Mesenteric fat pad (tissue), 1 donor: ENCODE measurements around the gene RAB15. TPM values are rescaled to one million over a fixed set of nuclear protein-coding genes. Genes with fewer than 3 reads are reported as not detected.

Experiments used
- DNase-seq: peaks from one replicate; pipeline ENCODE4 v3.0.0-alpha.2; 2020; ENCODE audit warnings: low spot score
- total RNA-seq: library from RNA; stranded (reverse); fragmentation: NEBNext Ultra II Directional; extraction: Animal tissue kit (Norgen Biotek cat#: 25700); gene quantifications from one replicate; pipeline ENCODE4 v1.2.1, GENCODE V29; 2021
- donor health status: DM: yes; HTN: yes; CAD: no.

The RAB15 gene
- total RNA-seq, 1 donor from 2014 or later: 3.2 TPM

DNA sequence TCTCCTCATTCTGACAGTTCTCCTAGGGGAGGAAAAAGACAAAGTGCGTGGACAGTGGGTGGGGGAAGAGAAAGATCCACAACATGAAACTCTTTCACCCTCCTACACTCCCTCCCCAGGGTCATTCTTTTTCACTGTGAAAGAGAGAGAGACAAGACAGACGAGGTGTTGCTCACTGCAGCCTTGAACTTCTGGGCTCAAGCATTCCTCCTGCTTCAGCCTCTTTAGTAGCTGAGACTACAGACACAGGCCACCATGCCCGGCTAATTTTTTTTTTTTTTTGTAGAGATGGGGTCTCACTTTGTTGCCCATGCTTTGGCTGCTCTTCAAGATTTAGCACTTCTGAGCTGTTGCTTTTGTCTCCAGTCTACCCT lies 32.3 kb downstream of the RAB15 start:
- DNase-seq: no peak

DNA sequence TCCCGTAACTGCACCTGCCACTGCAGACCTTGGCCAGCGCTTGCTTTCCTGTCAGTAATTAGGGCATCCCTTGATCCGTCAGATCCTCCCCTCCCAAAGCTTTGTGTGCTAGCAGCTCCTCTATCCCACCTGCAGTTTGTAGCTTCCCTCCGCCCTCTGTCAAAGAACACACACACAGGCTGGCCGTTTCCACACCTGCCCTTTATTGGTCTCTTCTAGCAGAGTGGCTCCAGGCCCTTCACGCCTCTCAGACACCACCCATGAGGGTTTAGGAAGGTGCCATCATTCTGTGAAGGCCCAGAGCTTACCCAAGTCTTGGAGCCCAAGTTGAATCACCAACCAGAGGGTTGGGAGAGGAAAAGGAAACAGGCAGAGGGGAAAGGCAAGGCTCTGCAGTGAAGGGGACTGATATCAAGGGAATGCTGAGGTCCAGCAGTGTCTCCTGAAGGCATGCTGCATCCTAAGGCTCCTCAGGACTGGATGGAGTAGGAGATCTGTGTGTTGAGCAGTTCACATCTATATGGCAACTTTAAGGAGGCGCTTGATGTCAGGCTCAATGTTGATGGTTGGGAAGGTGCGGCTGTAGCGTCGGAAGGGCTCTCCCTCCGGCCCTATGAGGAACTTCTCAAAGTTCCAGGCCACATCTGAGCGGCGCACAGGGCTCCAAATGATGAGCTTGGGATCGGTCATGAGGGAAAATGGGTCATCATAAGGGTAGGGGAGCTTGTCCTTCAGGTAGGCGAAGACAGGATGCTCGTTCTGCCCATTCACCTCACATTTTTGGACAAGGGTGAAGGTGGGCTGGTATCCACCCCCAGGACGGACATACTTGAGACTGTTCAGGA lies 32.9 kb downstream of the RAB15 start:
- DNase-seq: no peak

DNA sequence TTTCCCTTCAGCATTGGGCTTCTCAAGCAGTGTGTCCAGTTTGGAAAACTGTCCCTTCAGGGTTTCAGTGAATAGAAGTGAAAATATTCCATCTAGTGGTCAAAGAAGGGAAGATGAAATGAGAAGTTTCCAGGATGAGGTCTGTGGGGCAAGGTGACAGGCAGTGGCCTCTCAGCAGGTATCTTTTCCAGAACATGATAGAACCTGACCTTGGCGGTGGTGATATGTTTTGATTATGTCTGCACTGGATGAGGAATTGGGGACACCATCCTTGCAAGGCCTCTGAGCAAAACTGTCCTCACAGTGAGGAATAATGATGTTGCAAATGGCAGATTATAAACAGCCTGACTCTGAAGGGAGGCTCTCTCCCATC lies 34.3 kb downstream of the RAB15 start:
- no peak for DNase-seq

DNA sequence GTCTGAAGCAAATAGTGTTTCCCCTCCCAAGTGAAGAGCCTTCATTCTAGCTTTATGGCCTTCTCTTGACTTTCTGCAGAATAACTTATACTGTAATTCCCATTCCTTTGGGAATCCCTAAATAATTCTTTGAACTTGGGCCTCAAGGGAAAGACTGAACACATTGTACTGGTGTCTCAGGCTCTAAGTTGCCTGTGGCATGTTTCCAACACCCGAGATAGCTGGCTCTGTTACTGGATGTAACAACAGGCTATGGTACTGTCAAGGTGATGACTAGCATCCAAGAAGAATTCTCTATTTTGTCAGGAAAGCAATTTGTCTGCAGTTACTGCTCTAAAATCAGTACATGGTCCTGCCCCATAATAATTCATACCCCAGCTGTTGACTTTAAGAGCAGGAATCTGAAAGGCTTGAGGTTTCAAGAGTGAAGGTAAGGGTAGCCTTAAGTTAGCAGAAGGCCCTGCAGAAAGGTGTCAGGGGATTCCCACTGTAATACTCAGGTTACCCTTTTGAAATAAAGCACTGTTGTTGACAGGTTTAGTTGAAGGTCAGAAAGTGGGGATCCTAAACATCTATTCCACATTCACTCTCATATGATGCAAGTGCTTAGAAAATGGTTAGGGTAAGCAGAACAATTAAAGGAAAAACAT lies 34.8 kb downstream of the RAB15 start:
- DNase-seq: no peak

DNA sequence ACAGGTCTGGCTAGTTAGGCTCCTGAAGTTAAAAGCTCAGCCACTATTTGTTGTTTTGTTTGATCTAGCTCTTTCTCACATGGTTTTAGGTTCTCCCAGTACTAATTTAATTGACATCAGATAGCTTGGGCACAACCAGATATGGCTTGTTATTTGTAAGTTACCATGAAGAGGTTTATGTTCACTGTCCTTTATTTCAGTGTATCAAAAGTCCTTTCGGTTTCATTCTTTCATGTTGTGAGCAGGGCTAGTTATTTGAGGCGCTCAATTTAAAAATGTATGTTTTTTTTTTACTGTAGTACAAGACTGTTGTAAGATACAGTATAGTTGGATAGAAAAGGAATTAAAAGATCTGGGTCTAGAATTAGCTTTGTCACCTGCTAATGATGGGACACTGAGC lies 36.6 kb downstream of the RAB15 start:
- no peak for DNase-seq

DNA sequence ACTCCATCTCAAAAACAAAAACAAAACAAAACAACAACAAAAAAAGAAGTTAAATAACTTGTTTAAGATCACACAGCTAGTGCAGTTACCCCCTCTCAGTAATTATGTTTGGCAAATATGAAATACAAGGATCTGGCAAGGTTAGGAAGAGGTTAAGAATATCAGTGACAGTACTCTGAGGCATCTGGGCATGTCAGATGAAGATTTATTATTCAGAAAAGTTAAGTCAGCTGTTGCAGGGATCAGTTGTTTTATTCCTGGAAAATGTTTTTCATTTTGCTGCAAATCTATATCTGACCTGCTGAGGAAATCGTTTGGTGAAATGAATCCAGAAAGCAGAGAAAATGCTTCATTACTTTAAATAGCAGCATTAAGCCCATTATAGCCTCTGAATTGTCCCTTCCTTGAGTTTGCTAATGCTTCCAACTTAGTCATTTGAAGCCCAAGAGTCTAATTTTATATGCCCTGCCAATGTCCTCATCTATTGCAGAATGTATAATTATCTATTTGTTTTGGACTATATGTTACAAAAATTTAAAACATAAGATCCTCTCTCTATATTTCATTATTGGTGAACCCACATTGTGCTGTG lies 37.7 kb downstream of the RAB15 start:
- no peak for DNase-seq

DNA sequence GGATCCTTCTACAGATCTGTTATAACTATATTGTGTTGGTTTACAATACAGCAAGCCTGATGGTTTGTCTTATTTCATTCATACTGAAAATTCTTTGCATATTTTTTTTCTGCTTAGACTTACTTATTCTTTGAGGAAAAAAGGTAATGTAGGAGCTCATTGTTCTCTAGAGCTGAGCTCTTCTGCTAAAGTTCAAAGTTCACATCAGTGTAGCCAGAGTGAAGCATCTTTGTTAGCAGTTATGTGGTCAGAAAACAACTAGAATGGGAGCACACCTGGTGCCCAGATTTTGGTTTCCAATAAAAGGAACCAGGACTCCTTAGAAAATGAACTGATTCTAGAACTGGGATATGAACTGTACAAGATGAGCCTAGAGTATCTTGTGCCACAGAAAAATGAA lies 39.9 kb downstream of the RAB15 start:
- DNase-seq: no peak

DNA sequence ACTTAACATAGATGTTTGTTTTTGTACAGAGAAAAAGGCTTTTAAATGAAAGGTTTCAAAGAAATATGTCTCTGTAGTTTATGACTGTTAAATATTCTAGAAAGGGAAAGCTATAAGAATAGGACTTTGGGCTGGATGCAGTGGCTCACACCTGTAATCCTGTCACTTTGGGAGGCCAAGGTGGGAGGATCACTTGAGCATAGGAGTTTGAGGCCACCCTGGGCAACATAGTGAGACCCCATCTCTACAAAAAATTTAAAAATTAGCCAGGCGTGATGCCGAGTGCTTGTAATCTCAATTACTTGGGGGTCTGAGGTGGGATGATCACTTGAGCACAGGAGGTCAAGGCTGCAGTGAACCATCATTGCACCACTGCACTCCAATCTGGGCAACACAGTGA lies 41.0 kb downstream of the RAB15 start:
- DNase-seq: no peak

DNA sequence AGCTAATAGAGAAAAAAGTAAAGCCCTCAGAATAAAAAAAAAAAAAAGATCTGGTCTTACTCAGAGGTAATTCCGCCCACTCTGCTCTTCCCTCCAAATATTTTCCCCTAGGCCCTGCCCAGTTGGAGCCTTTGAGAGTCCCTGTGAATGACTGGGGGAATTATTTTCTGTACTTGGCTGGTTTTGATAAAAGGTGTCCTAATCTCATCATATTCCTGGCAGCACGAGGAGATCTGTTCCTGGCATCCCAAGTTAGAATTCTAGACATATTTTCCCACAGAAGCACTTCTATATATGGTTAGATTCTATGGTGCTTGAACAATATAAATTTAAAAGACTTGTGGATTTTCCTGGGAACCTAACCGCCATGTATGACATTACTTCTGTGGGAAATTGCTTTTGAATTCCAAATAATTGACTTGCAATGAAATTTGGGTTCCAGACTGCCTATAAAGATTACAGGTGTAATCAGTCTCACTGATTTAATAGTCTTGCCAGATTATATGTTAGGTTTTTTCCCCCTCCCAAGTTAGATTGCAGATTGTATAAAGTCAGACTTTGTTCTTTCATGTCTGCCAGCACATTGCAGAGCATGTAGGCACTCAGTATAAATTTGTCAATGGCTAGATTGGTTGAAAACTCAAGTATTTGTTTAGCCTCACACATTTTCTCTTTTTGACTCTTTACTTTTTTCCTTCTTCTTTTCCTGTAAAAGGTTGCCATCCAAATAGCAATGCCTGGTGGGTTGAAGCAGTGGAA lies 41.9 kb downstream of the RAB15 start:
- DNase-seq: no peak

DNA sequence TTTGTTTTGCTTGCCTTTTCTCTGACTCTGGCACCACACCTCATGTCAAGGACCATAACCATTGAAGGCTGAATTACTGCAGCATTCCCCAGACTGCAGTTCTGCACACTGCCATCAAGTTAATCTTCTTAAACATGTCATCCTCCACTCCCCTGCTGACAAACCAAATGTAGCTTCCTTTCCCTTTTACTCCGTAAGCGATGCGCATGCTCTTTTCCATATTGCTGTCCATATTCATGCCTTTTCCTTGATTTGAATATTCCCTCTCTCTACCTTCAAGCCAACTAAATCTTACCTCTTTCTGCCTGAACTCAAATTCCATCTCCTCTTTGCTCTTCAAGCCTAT lies 43.1 kb downstream of the RAB15 start:
- no peak for DNase-seq

DNA sequence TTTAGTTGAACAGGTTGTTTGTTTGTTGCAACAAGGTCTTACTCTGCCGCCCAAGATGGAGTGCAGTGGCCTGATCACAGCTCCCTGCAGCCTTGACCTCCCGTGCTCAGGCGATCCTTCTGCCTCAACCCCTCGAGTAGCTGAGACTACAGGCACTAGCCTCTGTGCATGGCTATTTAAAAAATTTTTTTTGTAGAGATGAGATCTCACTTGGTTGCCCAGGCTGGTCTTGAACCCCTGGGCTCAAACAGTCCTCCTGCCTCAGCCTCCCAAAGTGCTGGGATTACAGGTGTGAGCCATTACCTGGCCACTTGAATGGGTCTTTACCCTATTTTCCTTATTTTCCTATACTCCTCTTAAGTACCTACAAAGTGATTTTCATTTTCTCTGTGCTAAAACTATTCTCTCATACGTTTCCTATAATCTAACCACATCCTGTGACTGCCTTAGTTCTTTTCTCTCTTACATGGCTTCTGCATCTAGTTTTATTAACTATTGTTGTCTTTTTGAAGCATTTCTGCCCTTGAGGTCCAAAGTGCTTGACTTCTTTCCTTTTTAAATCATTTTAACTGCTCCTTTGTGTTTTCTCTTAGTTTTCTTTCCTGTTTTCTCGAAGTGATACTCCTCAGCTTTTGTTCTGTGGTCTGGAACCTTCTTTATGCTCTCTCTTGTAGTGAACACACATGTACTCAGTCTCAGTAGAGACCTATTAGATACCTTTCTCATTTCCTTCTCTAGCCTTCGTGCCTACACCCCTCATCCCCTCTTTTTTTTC lies 43.7 kb downstream of the RAB15 start:
- no peak for DNase-seq

DNA sequence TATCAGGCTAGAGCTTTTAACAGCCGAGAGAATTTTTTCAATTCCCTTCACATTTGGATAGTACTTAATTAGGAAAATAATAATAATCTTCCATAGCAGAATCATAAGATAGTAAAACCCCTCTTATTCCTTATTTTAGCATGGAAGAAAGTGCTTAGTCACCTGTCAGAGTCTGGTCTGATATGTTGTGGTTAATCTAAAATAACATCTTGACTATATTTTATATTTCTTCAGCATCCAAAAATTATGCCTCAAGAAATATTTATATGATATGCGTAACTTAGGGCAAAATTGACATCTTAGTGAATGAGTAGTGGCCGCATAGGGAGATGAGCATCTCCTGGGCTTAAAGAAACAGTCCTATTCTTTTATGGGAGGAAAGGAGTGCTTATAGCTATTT lies 45.1 kb downstream of the RAB15 start:
- no peak for DNase-seq

DNA sequence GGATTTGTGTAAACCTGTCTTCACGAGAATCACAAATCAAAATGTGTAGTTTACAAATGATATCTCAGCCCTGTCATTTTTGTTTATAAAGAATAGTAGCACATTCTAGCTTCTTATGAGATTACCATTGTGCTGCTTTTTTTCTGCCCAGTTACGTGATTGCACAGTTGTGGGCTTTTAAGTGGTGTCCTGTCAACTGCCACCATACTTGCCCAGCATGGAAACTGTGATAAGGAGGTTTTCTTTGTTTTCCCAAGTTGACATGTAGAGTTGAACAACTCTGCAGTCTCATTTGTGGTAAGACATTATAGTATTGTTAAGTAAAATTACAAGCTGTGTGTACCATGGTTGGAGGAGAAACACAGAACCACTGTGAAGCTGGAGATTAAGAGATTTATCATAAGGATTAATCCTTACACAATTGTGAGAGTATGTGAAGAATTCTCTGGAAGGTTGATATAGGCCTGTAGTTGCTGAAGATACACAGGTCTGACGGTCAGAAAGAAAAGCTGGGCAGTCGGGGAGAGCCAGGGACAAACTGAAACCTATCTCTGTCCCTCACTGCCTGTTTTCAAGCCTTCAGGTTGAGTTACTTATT lies 45.6 kb downstream of the RAB15 start:
- no peak for DNase-seq

DNA sequence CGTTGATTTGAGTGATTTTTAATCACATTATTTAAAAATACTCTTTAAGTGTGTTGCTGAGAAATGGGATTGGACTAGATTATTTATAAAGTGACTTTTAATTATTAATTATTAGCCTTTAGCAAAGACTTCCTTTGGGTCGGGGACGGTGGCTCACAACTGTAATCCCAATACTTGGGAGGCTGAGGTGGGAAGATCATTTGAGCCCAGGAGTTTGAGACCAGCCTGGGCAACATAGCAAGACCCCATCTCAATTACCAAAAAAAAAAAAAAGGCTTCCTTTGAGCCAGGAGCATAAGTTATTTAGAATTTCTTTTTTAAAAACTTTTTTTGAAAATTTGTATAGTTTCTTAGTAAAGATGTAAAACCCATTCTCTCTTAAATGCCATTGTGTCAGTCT lies 49.1 kb downstream of the RAB15 start:
- no peak for DNase-seq

DNA sequence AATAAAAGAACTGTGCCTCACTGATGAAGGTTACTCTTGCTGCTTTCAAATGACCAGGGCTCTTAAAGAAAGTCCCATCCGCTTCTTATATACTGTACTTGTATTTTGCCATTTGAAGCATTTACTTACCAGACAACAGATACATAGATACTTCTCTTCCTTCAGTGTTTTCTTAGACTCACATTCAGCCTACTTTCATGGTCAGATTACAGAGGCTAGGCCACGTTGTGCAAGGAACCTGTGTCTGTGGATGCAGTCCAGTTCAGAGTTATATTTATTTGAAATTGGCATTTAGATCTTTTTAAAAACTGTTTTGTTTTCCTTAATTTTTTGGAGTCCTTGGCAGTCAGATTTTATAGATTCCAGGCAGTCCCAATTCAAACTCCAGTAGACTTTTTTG lies 51.7 kb downstream of the RAB15 start:
- DNase-seq: no peak

DNA sequence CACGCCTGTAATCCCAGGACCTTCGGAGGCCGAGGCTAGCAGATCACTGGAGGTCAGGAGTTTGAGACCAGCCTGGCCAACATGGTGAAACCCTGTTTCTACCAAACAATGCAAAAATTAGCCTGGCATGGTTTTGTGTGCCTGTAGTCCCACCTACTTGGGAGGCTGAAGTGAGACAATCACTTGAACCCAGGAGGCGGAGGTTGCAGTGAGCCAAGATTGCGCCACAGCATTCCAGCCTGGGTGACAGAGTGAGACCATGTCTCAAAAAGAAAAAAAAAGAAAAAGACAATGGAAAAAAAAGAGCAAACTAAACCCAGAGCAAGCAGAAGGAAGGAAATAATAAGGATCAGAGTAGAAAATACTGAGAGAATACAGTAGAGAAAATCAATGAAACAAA lies 52.5 kb downstream of the RAB15 start:
- no peak for DNase-seq

DNA sequence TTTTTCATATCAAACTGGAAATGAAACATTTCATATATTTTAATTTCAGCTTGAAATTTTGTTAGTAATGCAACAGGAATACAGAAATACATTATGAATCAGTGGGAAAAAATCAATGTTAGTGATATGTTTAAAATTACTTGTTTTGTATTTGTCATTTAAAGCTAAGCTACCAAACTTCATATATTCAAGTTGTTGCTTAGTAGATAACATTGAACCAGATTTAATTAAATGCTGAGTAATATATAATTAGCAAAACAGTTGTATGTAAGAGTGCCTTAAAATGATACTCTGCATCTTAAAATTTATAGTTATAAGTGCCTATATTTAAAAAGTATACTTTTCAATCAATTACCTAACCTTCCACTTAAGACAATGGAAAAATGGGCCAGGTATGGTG lies 52.9 kb downstream of the RAB15 start:
- no peak for DNase-seq

DNA sequence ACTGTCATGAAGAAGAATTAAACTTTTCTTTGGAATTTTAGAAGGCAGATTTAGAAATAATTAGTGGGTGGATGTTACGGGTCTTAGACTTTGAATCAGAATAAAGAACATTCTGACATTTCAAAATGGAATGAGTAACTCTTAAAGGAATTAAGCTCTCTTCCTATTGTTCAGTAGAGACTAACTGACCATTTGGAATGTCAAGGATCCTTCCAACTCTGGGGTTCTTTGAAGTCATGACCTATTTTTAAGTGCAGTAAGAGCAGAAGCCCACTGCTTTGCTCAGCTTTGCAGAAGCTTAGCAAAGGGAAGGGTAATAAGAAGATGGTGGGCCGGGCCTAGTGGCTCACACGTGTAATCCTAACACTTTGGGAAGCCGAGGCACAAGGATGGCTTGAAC lies 53.9 kb downstream of the RAB15 start:
- no peak for DNase-seq

DNA sequence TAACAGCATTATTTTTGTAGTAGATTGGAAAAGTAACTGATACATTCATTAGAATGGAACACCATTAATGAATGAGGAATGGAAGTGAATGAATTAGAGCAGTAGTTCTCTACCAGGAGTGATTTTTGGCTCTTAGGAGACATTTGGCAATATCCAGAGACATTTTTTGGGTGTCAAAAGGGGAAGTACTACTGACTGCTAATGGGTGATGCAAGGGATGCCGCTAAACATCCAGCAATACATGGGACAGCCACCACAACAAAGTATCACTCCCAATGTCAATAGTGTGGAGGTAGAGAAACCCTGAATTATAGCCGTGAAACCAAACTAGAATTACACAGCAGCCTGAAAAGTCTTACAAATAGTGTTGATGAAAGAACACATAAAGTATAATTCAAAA lies 56.3 kb downstream of the RAB15 start:
- no peak for DNase-seq

DNA sequence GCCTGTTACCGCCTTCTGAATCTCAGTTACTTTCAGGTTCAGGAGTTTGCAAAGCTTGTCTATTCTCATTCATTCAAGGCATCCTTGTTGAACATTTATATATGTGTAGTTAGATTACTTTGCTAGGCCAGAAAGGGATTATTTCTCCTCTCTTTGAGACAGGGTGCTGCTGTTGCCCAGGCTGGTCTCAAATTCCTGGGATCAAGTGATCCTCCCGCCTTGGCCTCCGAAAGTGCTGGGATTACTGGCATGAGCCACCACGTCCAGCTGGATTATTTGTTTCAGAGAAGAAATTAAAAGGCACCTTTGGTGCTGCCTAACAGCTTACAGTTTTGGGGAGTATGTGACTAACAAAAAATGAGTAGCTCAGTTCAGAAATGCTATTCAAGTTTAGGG lies 57.1 kb downstream of the RAB15 start:
- DNase-seq: no peak
